GM12873 (cell line): Measurements from ENCODE around the gene NUP210L.

Source experiments
- CTCF ChIP-seq: IDR thresholded peaks from 2 replicates; pipeline ENCODE4 v1.5.1; 2012; ENCODE audit warnings: low read depth, mild to moderate bottlenecking, moderate library complexity, low read length, control low read depth; ENCODE audit not compliant: insufficient read depth; ENCODE audit errors: missing control alignments

The NUP210L gene

GRCh38 chr1:154019940-154020339 lies 134.9 kb downstream of the NUP210L start:
- no peak for TF ChIP-seq CTCF

- TF ChIP-seq CTCF: no peak
Observed at GRCh38 chr1:154019269-154019668, 135.6 kb downstream of the NUP210L start.

GRCh38 chr1:154014154-154014907 lies 140.5 kb downstream of the NUP210L start:
- no peak for TF ChIP-seq CTCF

- TF ChIP-seq CTCF: no peak
Observed at GRCh38 chr1:154012129-154012528, 142.7 kb downstream of the NUP210L start.

- TF ChIP-seq CTCF: no peak
Observed at GRCh38 chr1:154006136-154006535, 148.7 kb downstream of the NUP210L start.

GRCh38 chr1:154000420-154000819 lies 154.5 kb downstream of the NUP210L start:
- TF ChIP-seq CTCF: no peak

GRCh38 chr1:153995640-153996039 lies 159.2 kb downstream of the NUP210L start:
- TF ChIP-seq CTCF: no peak
